Measurements from ENCODE around the gene FADS3. TPM values are rescaled to one million over a fixed set of nuclear protein-coding genes. Genes with fewer than 3 reads are reported as not detected.

The FADS3 gene
- total RNA-seq, 1 experiment from 2014 or later: 50.0 TPM

- no peak for TF ChIP-seq AR (CRISPR knock-in tag; IDR thresholded peaks at IDR 0.05)
- TF ChIP-seq TCF7 (CRISPR knock-in tag; IDR thresholded peaks at IDR 0.05; ENCODE audit: low read depth): no peak
These were observed 61.5 kb downstream of the FADS3 start (continued) for GRCh38 chr11:61829806-61830205.

GRCh38 chr11:61828629-61829407 is 62.5 kb downstream of the FADS3 start:
- Mint-ChIP-seq H3K4me3 (peak overlapping the region; percentile 85), H3K4me1 (peaks cover 59% of the 10 kb centered on the region), H3K27me3 (ENCODE audit: low read depth) (no peaks in the 10 kb centered on the region), H3K27ac (peak overlapping the region; percentile 90), H3K36me3 (0 out of 2 replicates have a peak, but pooled peaks cover 3% of the 10 kb centered on the region), H3K9me3 (no peaks in the 10 kb centered on the region)
- ChIA-PET POLR2A (interaction anchor here (1.3 to 6.5 kb wide), 3 partner anchors 13 to 37 kb away, joined by 3 to 66 read pairs (median 5); partner anchors contain the start of genes FADS1, FEN1 and TMEM258), CTCF (interaction anchor here (0.6 to 4.7 kb wide), 11 partner anchors 11 to 262 kb away, joined by 3 to 40 read pairs (median 3); partner anchors contain the start of gene FADS1)
- peak; percentile 64 for DNase-seq (ENCODE audit: low spot score)
- peak; percentile 17 for ATAC-seq
- TF ChIP-seq MAX (CRISPR knock-in tag; IDR thresholded peaks at IDR 0.05) (no peak; the same call in none of the 2 replicates), STAT6 (CRISPR knock-in tag; conservative IDR thresholded peaks at IDR 0.05; ENCODE audit: low read depth) (no peak), NR1H2 (CRISPR knock-in tag; IDR thresholded peaks at IDR 0.05) (no peak), JUN (CRISPR knock-in tag; IDR thresholded peaks at IDR 0.05) (peak; percentile 40; the same call in 1 of the 2 replicates), ZBTB43 (CRISPR knock-in tag; IDR thresholded peaks at IDR 0.05) (0 out of 2 replicates have a peak, but pooled peaks have one; percentile 33), RELA (CRISPR knock-in tag; IDR thresholded peaks at IDR 0.05; ENCODE audit: borderline replicate concordance) (no peak), ATF1 (CRISPR knock-in tag; IDR thresholded peaks at IDR 0.05) (0 out of 2 replicates have a peak, but pooled peaks have one; percentile 52), TEAD4 (CRISPR knock-in tag; IDR thresholded peaks at IDR 0.05) (no peak), HMGXB4 (CRISPR knock-in tag; IDR thresholded peaks at IDR 0.05) (peak; percentile 65; the same call in 1 of the 2 replicates), ARID4B (CRISPR knock-in tag; IDR thresholded peaks at IDR 0.05; ENCODE audit: borderline replicate concordance) (peak; percentile 57; the same call in 1 of the 2 replicates), FOXP1 (CRISPR knock-in tag; IDR thresholded peaks at IDR 0.05; ENCODE audit: borderline replicate concordance) (no peak), PRRX2 (CRISPR knock-in tag; IDR thresholded peaks at IDR 0.05) (no peak), CREB1 (CRISPR knock-in tag; IDR thresholded peaks at IDR 0.05) (no peak), CTCF (IDR thresholded peaks at IDR 0.05) (peak; percentile 29; the same call in 1 of the 2 replicates), ZNF671 (CRISPR knock-in tag; IDR thresholded peaks at IDR 0.05) (no peak), FOXJ3 (CRISPR knock-in tag; IDR thresholded peaks at IDR 0.05; ENCODE audit: borderline replicate concordance) (no peak), NR2C2 (CRISPR knock-in tag; IDR thresholded peaks at IDR 0.05) (no peak)
